ENCODE data around the gene KLHDC1. TPM values are rescaled to one million over a fixed set of nuclear protein-coding genes. Genes with fewer than 3 reads are reported as not detected.
A peak's percentile ranks its signal among the peaks of the same experiment; 100 is the strongest.

The KLHDC1 gene
- total RNA-seq (2014; rRNA removed; shearing (Covaris generic)) (0.25 and 0.26 TPM in 2 replicates), total RNA-seq (2022) (0.37 TPM in 1 of 2 replicates, not detected in the other), Bru-seq, nascent RNA (percentile 18 among the genes with signal in this experiment), BruChase-seq, experiment 1, labeled RNA remaining after a 6-hour chase (percentile 22 among the genes with signal in this experiment), BruChase-seq, experiment 2, labeled RNA remaining after a 2-hour chase (percentile 14 among the genes with signal in this experiment)
- long read RNA-seq = 0 reads

- peak within 1 kb of the TSS; percentile 86 for H2AFZ ChIP-seq (ENCODE audit: low read length)
Measured at GRCh38 chr14:49692811-49693734, at the start of gene KLHDC1. KLHDC1 (plus strand) TSS chr14:49693120; CDS start chr14:49693195, 75 bp downstream.

GRCh38 chr14:49653508-49653907, 39.4 kb upstream of the KLHDC1 start:
- ChIA-PET CTCF (ENCODE audit: unreplicated experiment) (no interaction called here), POLR2A (no interaction called here)
- TF ChIP-seq CTCF (conservative IDR thresholded peaks at IDR 0.05; ENCODE audit: low read length) (no peak), EZH2phosphoT487 (IDR thresholded peaks at IDR 0.05; ENCODE audit: borderline replicate concordance, low read depth, low read length) (no peak)
- no peaks in the 10 kb centered on the region for H3K9me2 ChIP-seq (ENCODE audit: insufficient read depth, low read length)
- BruUV-seq (replicated peaks) = no TSS peak
- intact Hi-C loops (cut with micrococcal nuclease; ENCODE audit: unreplicated experiment) = no loop called here
- H3K4me2 ChIP-seq (ENCODE audit: low read length) = no peak overlapping the region
- H3K9me3 ChIP-seq (ENCODE audit: low read length) = no peaks in the 10 kb centered on the region
- H2AFZ ChIP-seq (ENCODE audit: low read length) = no peak overlapping the region
- peaks cover 46% of the 10 kb centered on the region for H3K36me3 ChIP-seq (ENCODE audit: insufficient read depth, low read length)
- peaks cover 7% of the 10 kb centered on the region; the same call in 1 of the 2 replicates for H3K79me2 ChIP-seq (ENCODE audit: insufficient read depth, low read depth, low read length)
- H3K27ac ChIP-seq (ENCODE audit: low read depth, low read length, poor library complexity, severe bottlenecking) = no peak overlapping the region
- DNase-seq (ENCODE audit: low spot score) = no peak
- H3K4me3 ChIP-seq (ENCODE audit: low read depth, low read length, poor library complexity, severe bottlenecking) = no peak overlapping the region
- H4K20me1 ChIP-seq (ENCODE audit: insufficient read depth, low read length) = no peaks in the 10 kb centered on the region
- no peaks in the 10 kb centered on the region for H3K4me1 ChIP-seq (ENCODE audit: insufficient read depth, low read length, poor library complexity, severe bottlenecking)

More at GRCh38 chr14:49692811-49693734, at the start of gene KLHDC1:
- Histone ChIP-seq H3K27ac (ENCODE audit: low read depth, low read length, poor library complexity, severe bottlenecking) (no peak within 1 kb of the TSS), H3K36me3 (ENCODE audit: insufficient read depth, low read length) (no peaks in the 10 kb centered on the region), H3K9me2 (ENCODE audit: insufficient read depth, low read length) (no peaks in the 10 kb centered on the region), H4K20me1 (ENCODE audit: insufficient read depth, low read length) (no peaks in the 10 kb centered on the region), H3K4me1 (ENCODE audit: insufficient read depth, low read length, poor library complexity, severe bottlenecking) (peaks cover 26% of the 10 kb centered on the region), H3K4me3 (ENCODE audit: low read depth, low read length, poor library complexity, severe bottlenecking) (peak within 1 kb of the TSS; percentile 66), H3K79me2 (ENCODE audit: insufficient read depth, low read depth, low read length) (no peaks in the 10 kb centered on the region), H3K9me3 (ENCODE audit: low read length) (no peaks in the 10 kb centered on the region), H3K4me2 (ENCODE audit: low read length) (peak within 1 kb of the TSS; percentile 68)
- ChIA-PET POLR2A (interaction anchor here (0.6 to 1.2 kb wide), 4 partner anchors 13 to 630 kb away, joined by 3 to 4 read pairs (median 3); no protein-coding TSS in a partner anchor), CTCF (ENCODE audit: unreplicated experiment) (no interaction called here)
- intact Hi-C loops (cut with micrococcal nuclease; ENCODE audit: unreplicated experiment) = no loop called here
- TF ChIP-seq CTCF (conservative IDR thresholded peaks at IDR 0.05; ENCODE audit: low read length) (no peak), EZH2phosphoT487 (IDR thresholded peaks at IDR 0.05; ENCODE audit: borderline replicate concordance, low read depth, low read length) (no peak)
- BruUV-seq (replicated peaks) = no TSS peak
- DNase-seq (ENCODE audit: low spot score) = peak; percentile 63
